Lower leg skin (tissue), 4 donors: ENCODE results near the gene IMPDH1. TPM values are rescaled to one million over a fixed set of nuclear protein-coding genes. Genes with fewer than 3 reads are reported as not detected.

Experiments
- DNase-seq, 2 donors: peaks; one replicate each; pipeline ENCODE4 v3.0.0-alpha.2; 2019; ENCODE audit warnings: low spot score in 2 of 2
- H3K4me3 ChIP-seq: fragments of 200-600 bp; sonication (generic); 2 replicates; pipeline ENCODE4 v1.5.1; 2017; ENCODE audit warnings: mild to moderate bottlenecking, low read depth; ENCODE audit not compliant: poor library complexity, severe bottlenecking
- POLR2A ChIP-seq, 2 donors: fragments of 450-650 bp; IDR thresholded peaks; one replicate each; pipeline ENCODE4 v1.6.1; 2016 to 2017; ENCODE audit warnings: antibody characterized with exemption in 2 of 2, mild to moderate bottlenecking in 1 of 2, moderate library complexity in 1 of 2
- WGBS, 2 donors: methylation state at CpG; one replicate each; pipeline ENCODE4 v1.1.5; 2018; 5-methylcytosine and 5-hydroxymethylcytosine counted together
- intact Hi-C: fragments of 100-400 bp; cut with DNase I; formaldehyde crosslinking; loops from one replicate; pipeline ENCODE4 v1.15.0; 2023; ENCODE audit warnings: low total_unique reads
- total RNA-seq, 4 donors: library from RNA; depleted of rRNA; stranded (reverse); fragments of >200 nt; gene quantifications; one replicate each; pipeline ENCODE4 v1.1.0, GENCODE V29; 2016
- TF ChIP-seq, protein P1 (sequence below), 3 donors: fragments of 450-650 bp; IDR thresholded peaks; one replicate each; pipeline ENCODE4 v1.5.1; 2016; ENCODE audit warnings: antibody characterized with exemption in 3 of 3, mild to moderate bottlenecking in 3 of 3, moderate library complexity in 2 of 3

The IMPDH1 gene
- total RNA-seq, 4 donors from 2014 or later, result 45.6 to 71.7 (median 48.7) TPM

DNA sequence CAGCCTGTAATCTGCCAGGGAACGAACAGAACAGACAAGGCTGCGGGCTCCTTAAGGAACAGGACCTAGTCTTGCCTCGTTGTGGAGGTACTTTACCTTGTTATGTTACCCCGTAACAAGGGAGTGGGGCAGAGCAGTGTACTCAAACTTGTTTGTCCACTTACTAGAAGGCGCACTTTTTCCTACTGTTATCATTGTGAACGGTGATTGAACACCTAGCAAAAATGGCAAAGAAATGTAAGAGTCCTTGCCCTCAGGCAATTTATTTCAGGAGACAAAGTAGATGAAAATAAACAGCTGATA, 620 bp upstream of the IMPDH1 start:
- H3K4me3 ChIP-seq, result peak overlapping the region; percentile 31
- 1 to 4% methylated on average over 6 of the region's 6 CpGs for WGBS, 2 donors
- TF ChIP-seq, protein P1, sequence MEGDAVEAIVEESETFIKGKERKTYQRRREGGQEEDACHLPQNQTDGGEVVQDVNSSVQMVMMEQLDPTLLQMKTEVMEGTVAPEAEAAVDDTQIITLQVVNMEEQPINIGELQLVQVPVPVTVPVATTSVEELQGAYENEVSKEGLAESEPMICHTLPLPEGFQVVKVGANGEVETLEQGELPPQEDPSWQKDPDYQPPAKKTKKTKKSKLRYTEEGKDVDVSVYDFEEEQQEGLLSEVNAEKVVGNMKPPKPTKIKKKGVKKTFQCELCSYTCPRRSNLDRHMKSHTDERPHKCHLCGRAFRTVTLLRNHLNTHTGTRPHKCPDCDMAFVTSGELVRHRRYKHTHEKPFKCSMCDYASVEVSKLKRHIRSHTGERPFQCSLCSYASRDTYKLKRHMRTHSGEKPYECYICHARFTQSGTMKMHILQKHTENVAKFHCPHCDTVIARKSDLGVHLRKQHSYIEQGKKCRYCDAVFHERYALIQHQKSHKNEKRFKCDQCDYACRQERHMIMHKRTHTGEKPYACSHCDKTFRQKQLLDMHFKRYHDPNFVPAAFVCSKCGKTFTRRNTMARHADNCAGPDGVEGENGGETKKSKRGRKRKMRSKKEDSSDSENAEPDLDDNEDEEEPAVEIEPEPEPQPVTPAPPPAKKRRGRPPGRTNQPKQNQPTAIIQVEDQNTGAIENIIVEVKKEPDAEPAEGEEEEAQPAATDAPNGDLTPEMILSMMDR (IDR thresholded peaks at IDR 0.05), result no peak
- TF ChIP-seq POLR2A (IDR thresholded peaks at IDR 0.05), result no peak

DNA sequence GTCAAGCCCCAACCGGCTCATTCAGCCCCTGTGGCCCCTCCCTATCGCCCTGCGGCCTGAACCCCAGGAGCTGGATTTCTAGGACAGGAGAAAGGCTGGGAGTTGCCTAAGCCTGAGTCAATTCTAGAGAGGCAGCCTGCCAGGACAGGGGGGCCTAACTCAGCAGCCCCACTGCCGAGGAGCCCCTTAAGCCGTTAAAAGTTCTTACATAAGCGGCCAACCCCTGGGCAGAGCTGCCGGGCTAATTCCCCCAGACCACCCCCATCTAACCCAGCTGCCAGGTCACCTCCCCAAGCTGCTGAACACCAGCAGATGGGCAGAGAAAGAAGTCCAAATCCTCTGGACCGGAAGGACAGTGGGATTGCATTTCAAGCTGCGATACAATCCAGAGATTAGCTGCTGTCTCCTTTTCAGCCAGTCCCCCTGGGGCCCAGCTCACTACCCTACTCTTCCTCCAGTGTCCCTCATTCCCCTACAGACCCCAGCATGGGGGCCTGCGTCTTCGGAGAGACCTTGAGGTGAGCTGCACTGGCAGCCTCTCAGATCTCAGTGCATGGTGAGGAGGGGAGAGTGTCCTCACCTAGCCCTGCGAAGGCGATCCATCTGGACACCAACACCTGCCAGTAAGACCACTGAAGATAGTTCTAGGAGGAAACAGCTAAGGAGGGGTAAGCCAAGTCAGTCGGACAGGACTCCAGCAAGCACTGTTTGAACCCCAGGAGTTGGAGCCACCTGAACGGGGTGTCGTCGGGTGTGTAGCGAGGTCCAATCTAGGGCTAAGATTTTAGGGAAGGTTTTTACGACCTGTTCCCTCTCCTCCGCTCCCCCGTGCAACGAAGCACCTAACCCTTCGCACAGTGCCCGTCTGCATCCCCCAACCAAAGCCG, 830 bp downstream of the IMPDH1 start:
- TF ChIP-seq POLR2A (IDR thresholded peaks at IDR 0.05), result no peak
- TF ChIP-seq, protein P1 (IDR thresholded peaks at IDR 0.05), result no peak
- DNase-seq, result peak in 1 of 2 donors; percentile 88
- H3K4me3 ChIP-seq, result peak overlapping the region; percentile 21
- intact Hi-C loops, result no loop called here
- 20% methylated on average over 23 of the region's 25 CpGs for WGBS, 2 donors

More for the DNA sequence above, 620 bp upstream of the IMPDH1 start:
- DNase-seq, result no peak
- intact Hi-C loops, result no loop called here

DNA sequence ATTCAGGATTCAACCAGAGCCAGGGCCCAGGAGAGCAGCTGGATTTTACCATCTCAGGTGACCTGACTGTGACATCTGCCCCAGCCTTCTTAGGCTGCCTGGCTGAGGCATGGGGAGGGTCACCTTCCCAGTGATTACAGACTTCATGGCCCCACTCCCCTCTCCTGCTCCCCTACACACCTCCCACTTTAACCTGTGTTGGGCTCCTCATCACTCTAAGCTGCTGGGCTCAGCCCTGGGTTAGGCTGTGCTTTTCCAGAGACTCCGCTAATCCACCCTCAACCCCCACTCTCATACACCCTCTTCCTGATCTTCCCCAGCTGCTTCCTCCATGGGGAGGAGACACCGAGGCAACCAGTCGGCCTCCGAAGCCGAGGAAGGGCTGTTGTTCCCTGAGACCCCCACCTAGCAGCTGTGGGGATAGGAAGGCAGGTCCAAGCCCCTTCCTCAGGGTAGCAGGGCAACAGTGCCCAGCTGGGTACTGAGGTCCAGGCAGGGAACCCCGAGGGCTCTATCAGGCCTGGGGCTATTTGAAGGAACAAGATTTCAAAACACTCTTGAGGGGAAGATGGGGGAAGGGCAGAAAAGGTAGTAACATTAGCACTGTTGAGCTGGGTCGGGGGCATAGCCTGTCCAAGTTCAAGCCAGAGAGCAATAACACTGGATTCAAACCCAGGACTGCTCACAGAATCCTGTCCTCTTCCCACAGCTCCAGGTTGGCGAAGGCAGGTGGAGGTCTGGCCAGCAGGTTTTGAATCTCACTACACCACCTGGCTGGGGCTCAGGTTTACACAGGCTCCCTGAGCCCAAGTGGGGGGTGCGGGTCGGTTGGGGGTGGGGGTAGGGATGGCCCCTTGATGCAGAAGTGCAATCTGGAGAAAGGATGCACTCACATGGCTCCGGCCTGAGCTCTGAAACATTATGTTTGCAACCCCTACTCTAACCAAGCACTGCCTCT, 1.8 kb downstream of the IMPDH1 start:
- no peak for DNase-seq
- 55 to 61% methylated on average over 10 to 11 of the region's 11 CpGs for WGBS, 2 donors
- no peak overlapping the region for H3K4me3 ChIP-seq
- TF ChIP-seq, protein P1 (IDR thresholded peaks at IDR 0.05), result no peak
- no peak for TF ChIP-seq POLR2A (IDR thresholded peaks at IDR 0.05)
- intact Hi-C loops, result no loop called here

DNA sequence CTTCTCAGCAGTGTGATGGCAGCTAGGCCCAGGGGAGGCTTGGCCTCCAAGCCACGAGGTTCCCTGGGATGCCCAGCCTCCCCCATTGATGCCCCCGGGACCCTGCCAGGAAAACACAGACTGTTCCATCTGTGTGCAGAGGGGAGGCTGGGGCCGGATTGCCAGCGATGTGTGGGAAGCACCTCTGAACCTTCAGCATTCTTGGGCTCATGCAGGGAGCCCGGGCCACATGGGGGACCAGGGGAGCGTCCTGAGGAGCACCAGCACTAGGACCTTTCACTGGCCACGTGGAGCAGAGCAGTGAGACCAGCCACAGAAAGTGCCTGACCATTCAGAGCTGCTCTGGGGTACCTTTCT, 2.6 kb downstream of the IMPDH1 start:
- H3K4me3 ChIP-seq, result no peak overlapping the region
- WGBS, 2 donors, result 78 to 86% methylated on average over 7 of the region's 7 CpGs
- intact Hi-C loops, result no loop called here
- TF ChIP-seq POLR2A (IDR thresholded peaks at IDR 0.05), result no peak
- TF ChIP-seq, protein P1 (IDR thresholded peaks at IDR 0.05), result no peak
- peak in 1 of 2 donors; percentile 82 for DNase-seq

DNA sequence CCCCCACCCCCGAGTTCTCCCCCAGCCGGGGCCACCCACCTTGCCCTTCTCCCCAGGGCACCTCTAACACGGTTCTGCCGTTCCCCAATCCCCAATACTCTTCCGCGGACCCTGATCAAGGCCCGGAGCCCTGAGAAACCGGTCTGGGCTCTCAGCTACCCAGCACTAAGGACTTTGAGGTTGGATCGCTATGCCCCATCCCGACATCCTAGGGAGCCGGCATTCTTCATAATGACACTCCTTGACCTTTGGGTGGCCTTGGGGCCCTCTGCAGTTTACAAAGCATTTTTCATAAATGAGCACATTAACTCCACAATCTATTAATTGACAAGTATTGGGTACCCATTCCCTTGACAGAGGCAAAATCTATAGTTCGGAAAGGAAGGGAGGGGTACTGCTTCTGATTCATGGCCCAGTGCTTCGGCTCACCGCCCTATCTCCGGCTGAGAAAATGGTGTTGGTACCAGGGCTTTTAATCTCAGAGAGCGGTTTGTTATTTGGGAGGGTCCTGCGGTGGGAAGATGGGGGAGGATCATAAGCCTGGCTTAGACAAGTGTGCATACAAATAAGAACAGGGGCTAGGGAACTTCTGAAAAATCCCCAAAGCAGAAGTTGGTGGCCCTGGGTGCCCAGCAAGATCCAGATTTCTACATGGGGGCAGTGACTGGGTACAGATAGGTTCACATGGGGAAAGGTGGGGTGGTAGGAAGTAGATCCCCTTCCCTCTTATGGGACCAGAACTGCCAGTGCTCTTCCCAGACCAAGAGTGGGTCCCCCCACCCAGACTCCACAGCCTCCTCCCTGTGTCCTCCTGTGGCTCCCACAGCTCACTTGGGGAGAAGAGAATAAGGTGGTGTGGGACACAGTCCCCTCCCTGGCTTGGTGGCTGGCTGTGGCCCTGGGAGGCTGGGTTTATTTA, 3.2 kb downstream of the IMPDH1 start:
- H3K4me3 ChIP-seq, result no peak overlapping the region
- DNase-seq, result peak in 1 of 2 donors; percentile 84
- WGBS, 2 donors, result 36 to 62% methylated on average over 9 to 17 of the region's 17 CpGs
- TF ChIP-seq, protein P1 (IDR thresholded peaks at IDR 0.05), result no peak
- no peak for TF ChIP-seq POLR2A (IDR thresholded peaks at IDR 0.05)
- intact Hi-C loops, result no loop called here
